SHP77 treated with DMSO at 0.1 percent for 48 hours (cell line): ENCODE results near the gene NCMAP.
"Not testable (repeated sequence)": the region's sequence is repeated elsewhere in the genome, so short reads cannot be mapped to it uniquely, and the experiment has no call there.

Experiments
- DNase-seq: peaks from one replicate; lab custom pipeline; 2025; lab: John Stamatoyannopoulos, UW

The NCMAP gene, protein sequence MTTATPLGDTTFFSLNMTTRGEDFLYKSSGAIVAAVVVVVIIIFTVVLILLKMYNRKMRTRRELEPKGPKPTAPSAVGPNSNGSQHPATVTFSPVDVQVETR

DNA sequence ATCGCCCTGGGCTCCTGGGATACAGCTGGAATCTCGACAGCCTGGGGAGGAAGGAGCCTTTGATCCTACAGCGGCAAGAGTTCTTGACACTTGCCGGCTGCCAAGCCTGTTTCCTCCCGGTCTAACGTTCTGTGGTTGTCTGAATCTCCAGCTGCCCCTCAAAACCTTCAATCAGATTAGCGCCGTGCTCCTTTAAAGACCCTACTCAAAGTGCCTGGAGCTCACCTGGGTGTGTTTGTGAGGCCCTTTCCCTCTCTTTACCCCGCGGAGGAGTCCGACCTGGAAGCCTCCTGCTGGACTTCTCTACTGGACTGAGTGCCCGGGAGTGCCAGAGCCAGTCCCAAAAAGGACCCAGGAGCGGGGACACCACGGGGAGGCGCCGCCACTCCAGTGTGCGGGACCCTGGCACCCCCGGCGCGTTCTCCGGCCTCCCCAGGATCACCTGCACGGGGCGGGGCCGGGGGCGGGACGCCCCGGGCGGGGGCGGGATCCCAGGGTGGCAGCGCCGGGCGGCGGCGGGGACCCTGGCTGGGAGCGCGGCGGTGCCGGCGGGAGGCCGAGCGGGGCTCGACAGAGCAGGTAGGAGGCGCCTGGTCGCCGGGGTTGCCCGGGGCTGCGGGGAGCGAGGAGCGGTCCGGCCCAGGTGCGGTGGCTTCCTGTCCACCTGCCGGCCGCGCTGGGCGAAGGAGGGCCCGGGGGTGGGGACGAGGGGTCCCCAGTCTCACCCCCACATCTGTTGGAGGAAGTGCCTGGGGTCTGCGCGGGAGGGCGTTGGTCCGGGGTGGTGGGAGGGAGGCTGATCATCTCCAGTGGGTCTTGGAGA lies at the start of gene NCMAP:
Gene NCMAP, plus strand, starts transcription at position 497 of the 823 bp plus-strand sequence. CDS start 39,344 bp downstream, outside the sequence.
- DNase-seq: no peak

DNA sequence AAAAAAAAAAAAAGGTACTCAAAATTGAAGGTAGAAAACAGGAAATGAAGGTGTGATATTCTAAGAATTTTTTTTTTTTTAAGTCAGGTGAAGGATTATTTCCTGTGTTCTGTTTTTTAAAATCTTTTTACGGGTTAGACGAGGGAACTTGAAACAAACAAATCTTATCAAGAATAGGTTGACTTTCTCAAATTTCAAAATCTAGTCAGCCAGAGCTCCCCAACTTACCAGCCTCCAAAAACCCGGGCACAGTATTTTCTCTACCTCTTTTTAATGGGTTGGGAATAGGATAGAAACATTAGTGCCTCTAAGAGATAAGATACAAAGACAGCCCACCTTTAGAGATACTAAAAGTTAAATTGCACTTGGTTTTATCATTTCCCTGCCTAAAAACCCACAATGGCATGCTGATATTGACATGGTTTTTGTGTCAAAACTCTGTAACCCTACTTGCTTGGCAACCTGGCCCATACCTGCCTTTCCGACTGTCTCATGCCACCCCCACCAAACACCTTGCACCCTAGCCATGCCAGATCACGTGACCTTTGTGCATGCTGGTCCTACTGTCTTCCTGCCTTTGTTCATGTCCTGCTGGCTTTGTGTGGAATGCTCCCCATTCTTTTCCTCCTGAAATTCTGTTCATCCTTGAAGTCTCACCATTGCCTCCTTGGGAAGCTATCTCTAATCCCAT lies 49.1 kb upstream of the NCMAP start:
- no peak for DNase-seq

DNA sequence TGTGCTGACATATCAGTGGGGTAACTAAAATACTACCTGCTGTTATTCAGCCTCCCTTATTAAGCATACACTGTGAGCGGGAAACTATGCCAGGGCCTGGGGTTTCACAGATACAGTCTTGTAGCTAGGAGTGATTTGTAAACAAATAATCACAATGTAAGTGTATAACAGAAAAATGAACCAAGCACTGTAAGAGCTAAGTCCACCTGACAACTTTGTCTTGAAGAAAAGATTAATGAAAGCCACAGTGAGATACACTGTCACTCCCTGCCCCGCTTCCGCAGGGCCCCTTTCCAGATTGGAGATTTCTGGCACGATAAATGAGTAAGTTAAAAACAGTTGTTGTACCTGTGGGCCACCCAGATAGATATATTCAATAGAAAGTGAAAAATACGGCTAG lies 48.5 kb upstream of the NCMAP start:
- DNase-seq: no peak

DNA sequence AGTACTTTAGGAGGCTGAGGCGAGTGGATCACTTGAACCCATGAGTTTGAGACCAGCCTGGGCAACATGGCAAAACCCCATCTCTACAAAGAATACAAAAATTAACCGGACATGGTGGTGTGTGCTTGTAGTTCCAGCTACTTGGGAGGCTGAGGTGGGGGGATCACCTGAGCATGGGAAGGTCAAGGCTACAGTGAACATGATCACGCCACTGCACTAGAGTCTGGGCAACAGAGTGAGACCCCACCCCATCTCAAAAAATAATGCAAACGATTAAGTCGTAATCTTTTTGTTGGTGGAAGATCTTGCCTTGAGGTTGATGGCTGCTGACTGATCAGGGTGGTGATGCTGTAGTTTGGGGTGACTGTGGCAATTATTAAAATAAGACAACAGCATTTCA lies 47.0 kb upstream of the NCMAP start:
- DNase-seq: no peak

DNA sequence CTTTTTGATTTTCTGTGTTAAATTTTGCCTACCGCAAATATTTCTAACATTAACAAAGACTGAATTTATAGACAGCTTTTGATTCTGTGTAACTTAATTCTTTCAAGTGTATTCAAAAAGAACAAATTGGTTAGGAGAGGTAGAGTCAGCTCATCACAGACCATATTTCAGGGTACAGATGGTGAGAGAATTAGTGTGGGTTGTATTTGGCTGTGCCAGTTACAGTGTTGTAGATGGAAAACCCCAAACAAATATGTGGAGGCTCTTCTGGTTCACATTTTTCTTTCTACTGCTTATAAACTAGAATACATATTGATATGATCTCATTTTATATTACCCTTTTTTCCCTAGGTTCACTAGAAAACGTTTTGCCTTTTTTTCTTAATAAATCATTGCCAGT lies 42.2 kb upstream of the NCMAP start:
- DNase-seq: no peak

DNA sequence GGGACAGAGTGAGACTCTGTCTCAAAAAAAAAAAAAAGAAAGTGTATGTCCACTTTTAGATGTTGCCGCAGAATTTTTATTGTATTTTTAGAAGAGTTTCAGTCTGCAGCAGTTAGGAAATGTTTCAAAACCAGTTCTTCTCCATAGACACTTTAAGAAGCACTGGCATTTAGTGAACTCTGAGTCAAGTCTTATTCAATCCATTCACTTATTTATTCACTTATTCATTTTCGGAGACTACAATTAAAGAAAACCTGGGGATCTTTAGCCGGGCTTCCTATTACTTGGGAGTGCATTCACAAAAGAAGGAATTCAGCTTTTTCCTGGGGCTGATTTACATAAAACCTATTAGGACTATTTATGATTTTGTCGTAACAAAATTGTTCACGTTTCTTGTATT lies 40.9 kb upstream of the NCMAP start:
- no peak for DNase-seq

DNA sequence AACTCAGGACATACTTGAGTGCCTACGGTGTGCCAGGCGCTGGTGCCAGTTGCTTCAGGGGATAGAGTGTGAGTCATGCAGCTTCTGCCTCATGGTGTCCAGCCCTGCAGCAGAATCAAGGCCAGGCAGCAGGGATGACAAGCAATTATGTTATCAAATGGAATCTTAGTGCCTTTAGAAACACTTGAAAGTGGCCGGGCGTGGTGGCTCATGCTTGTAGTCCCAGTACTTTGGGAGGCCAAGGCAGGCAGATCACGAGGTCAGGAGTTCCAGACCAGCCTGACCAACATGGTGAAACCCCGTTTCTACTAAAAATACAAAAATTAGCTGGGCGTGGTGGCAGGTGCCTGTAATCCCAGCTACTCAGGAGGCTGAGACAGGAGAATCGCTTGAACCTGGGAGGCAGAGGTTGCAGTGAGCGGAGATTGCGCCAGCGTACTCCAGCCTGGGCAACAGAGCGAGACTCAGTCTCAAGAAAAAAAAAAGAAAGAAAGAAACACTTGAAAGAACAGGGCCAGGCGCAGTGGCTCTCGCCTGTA lies 40.1 kb upstream of the NCMAP start:
- DNase-seq: not testable (repeated sequence)

DNA sequence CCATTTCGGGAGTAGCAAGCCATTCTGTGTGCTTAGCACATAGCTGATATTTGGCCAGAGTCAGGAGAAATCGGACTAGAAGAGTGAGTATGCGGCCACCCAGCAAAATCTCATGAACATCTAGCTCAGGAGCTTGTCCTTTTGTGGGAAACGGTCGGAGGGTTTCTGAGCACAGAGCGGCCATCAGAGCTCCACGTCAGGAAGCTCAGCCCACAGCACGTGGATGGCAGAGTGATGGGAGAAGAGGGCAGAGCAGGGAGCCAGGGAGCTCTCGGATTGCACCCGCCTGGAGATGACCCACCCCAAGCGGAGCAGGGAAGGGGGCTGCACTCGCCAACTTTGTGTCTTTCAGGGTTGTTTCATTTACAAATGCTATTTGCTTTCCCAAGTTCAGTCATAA lies 39.4 kb upstream of the NCMAP start:
- no peak for DNase-seq

DNA sequence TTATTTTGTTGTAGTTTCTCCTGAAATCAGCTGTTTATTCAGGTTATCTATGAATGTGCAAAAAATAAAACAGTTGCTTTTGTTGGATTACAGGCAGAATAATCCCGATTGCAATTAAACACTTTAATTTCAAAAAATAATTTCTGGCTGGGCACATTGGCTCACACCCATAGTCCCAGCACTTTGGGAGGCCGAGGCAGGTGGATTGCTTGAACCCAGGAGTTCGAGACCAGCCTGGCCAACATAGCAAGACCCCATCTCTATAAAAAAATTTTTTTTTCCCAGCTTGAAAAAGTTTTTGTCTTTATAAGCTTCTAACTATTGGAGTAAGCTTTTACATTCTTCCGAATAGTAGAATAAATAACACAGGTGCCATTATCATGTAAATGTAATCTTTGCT lies 38.0 kb upstream of the NCMAP start:
- DNase-seq: no peak

DNA sequence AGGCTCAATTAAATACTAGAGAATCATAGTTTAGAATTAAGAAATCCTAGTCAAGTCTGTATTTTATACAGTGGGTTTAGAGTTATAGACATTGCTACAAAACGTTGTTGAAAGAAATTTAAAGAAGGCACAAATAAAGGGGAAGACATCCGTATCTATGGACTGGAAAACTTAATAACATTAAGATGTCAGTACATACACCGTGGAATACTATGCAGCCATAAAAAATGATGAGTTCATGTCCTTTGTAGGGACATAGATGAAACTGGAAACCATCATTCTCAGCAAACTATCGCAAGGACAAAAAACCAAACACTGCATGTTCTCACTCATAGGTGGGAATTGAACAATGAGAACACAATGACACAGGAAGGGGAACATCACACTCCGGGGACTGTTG lies 35.6 kb upstream of the NCMAP start:
- not testable (repeated sequence) for DNase-seq

DNA sequence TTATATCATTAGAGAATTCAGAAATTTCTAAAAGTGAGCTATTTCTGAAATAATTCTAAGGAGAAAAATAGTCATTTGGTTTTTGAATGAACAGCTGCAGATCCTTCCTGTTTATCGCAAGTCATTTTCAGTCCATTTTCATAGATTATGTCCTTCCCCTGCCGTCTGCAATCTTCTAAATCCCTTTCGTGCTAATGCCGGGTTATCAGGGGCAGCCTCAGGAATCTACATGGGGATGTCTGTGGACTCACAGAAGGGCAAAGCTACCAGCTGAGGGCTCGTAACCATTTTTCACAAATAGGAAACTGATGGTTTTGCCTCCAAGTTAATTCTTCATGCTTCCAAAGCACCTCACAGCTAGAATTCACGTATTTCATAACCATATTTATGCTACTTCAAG lies 30.3 kb upstream of the NCMAP start:
- DNase-seq: no peak

DNA sequence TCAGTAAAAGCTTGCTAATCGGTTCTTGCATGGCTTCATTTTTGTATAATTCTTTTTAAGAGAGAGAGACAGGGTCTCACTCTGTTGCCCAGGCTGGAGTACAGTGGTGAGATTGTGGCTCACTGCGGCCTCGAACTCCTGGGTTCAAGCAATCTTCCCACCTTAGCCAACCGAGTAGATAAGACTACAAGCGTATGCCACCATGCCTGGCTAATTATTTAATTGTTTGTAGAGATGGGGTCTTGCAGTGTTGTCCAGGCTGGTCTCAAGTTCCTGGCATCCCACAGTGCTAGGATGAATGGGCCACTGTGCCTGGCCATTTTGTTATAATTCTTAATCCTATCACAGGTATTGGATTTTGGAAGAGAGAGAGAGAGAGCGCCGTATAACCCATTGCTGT lies 29.8 kb upstream of the NCMAP start:
- DNase-seq: no peak

DNA sequence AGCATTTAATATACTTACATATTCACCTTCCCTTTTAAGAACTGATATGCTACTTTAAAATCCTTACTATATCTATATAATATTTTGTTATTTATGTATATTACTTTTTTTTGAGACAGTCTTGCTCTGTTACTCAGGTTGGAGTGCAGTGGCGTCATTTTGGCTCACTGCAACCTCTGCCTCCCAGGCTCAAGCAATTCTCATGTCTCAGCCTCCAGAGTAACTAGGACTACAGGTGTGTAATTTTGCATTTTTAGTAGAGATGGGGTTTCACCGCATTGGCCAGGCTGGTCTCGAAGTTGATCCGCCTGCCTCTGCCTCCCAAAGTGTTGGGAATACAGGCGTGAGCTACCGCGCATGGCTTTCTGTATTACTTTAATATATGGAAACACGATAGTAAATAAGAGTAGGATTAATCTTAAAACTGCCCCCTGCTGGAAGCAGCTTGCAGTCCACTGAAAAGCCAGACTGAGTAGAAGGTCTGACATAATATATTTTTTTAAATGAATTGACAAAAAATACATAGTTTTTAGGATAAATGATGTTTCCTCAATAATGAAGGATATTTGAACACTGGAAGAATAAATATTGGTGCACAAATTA lies 28.8 kb upstream of the NCMAP start:
- peak; percentile 17 for DNase-seq

DNA sequence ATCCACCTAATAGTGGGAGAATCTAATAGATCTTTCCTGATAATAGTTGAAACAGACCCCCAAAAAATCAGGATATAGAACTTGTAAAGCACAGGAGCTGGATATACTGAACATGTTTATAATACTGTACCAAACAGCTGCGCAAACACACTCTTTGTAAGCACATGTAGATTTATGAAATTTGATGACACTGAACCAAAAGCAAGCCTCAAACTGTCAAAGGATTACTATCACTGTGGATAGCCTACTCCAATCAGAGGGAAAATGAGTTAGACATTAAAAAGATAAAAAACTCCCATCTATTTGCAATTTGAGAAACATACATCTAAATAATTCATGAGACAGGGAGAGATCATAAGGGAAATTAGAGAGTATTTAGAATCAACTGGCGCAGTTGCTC lies 27.1 kb upstream of the NCMAP start:
- DNase-seq: peak; percentile 79

DNA sequence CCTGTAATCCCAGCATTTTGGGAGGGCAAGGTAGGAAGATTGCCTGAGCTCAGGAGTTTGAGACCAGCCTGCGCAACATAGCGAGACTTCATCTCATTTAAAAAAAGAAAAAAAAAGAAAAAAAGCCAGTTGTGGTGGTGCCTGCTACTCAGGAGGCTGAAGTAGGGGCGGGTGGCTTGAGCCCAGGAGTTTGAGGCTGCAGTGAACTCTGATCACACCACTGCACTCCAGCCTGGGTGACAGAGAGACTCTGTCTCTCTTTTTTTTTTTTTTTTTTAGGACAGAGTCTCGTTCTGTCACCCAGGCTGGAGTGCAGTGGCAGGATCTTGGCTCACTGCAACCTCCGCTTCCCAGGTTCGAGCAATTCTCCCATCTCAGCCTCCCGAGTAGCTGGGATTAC lies 26.6 kb upstream of the NCMAP start:
- not testable (repeated sequence) for DNase-seq

DNA sequence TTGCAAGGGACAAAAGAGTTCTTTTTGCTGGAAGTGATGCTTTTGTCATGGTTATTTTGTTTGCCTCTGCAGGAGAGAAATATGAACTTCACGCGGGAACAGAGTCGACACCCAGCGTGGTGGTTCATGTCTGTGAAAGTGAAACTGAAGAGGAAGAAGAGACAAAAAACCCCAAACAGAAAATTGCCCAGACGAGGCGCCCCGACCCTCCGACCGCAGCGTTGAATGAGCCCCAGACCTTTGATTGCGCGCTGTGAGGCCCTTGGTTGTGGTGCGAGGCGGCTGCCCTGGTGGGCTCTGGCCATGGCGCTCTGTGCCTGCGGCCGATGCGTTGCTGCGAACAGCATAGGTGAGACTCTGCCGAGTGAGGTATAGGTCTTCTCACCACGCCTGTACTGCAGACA lies 20.9 kb upstream of the NCMAP start:
- no peak for DNase-seq

DNA sequence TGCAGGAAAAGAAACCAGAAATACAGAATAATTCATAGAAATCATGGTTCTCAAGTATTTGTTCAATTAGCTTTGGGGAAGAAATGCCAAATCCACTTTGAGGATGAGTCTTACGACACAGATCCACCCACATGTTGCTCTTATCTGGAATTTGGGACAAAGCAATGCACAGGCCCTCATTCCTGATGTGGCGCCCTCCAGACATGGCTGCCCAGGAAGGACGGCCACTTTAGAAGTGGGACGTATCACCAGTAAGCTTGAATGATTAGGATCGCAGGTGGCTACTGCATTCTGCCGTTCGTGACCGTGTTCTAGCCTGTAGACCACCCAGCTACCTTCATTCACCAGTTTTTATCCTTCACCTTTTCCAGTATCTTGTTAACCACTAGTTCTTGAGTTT lies 20.1 kb upstream of the NCMAP start:
- no peak for DNase-seq

DNA sequence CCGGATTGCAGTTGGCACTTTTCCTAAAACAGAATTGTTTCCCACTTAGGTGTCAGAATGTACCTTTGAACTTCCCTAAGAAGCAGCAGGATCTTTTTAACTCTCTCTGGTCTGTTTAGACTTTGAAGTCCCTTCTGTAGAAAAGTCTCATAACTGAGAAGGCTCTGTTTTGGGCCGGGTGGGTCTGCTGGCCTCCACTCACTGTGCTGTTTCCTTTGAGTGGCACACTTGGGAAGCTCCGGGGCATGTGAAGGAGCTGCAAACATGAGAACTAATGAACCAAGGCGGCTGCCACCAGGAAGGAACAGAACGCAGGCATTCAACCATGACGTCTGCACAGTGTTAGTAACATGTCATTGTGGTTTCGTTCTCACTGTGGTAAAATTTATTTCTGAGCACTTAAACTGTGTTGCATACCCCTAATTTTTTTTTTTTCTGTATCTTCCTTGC lies 19.5 kb upstream of the NCMAP start:
- DNase-seq: no peak

DNA sequence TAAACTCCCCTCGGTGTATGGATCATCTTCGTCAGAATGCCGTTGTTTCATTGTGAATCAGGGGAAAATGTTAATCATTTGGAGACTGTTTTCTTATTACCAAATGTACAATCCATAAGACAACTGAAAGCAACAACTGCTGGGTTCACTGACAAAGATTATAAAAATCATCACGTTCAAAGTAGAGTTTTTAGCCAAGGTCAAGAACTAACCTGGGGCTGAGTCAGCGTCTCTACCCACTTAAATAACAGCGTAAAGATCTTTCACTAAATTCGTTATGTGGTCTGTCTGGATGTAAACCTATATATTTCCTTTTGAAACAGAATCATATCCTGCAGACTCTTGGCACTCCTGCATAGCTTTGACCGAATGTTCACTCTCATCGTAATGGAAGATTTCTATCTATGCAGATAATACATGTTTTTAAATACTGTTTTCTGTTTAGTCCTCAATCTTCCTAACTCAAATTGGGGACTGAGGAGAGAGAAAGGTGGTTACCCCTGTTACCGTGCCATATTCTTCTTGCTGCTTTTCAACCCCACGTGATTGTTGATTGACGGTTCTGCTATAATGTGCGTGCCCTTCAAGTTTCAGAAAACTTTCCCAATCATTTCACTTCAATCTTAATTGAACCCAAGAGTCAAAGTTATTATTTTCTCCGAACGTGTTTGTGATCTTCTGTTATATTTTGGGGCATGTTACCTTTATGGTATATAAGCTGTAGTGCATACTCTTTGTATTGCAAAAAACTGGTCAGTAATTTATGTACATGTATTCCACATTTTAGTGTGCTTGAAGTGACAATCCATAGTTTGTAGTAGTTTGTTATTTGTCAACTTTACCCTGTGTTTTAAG lies 15.6 kb upstream of the NCMAP start:
- no peak for DNase-seq

DNA sequence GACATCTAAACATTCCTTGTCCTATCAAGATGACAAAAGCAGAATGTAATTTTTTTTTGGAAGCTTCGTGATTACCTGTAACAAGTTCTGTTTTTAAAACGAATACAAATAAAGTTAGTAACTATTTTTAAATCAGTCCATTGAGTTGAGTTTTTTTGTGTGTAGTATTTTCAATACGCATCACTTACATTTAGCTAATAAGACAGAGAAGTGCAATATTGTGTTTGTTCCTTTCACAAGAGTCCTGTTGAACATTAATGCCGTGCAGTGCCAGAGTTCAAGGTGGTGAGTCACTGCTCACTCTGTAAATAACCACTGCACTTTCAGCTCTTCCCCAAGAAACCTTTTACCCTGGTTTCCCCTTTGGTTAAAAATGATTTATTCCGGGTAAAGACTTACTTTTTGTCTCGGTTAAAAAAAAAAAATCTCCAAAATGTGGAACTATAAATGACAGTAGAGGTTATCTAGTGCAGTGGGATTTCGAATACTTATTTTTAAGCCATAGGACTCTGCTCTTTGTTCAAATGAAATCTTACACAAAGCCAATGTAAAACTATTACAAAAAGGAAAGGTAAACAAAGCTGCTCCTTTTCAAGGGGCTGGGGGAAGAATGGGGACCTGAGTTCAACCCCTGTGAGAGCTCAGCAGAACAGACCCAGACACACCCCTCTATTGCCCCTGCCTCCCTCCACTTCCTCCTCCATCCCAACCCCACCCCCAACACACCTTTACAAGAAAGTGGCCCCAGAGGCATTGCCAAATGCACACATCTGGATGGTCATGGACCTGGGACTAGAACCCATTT lies 14.8 kb upstream of the NCMAP start:
- DNase-seq: no peak
